HUES64 (cell line): ENCODE measurements around the gene SMG1.
A peak's percentile ranks its signal among the peaks of the same experiment; 100 is the strongest.

ENCODE experiments used
- H3K27ac ChIP-seq: 2 replicates; pipeline ENCODE4 v1.7.0; 2013; ENCODE audit warnings: low read depth, low read length, inconsistent platforms
- H3K27me3 ChIP-seq: 2 replicates; pipeline ENCODE4 v1.6.1; 2013; ENCODE audit warnings: mild to moderate bottlenecking, low read length; ENCODE audit not compliant: insufficient read depth
- H3K36me3 ChIP-seq: 2 replicates; pipeline ENCODE4 v1.6.1; 2013; ENCODE audit warnings: mild to moderate bottlenecking, low read length; ENCODE audit not compliant: insufficient read depth
- H3K4me1 ChIP-seq: 2 replicates; pipeline ENCODE4 v1.6.1; 2013; ENCODE audit warnings: mild to moderate bottlenecking, low read length, moderate library complexity; ENCODE audit not compliant: insufficient read depth
- H3K4me3 ChIP-seq: 2 replicates; pipeline ENCODE4 v1.5.1; 2013; ENCODE audit warnings: mild to moderate bottlenecking, low read length, moderate library complexity
- H3K9ac ChIP-seq: 2 replicates; pipeline ENCODE4 v1.6.1; 2013; ENCODE audit warnings: mild to moderate bottlenecking, low read depth, low read length
- H3K9me3 ChIP-seq: 2 replicates; pipeline ENCODE4 v1.6.1; 2013; ENCODE audit warnings: low read depth, low read length; ENCODE audit not compliant: insufficient read depth
- WGBS: fragments of 150-250, 120-280 bp; methylation state at CpG from one replicate; pipeline ENCODE4 v1.1.7; 2013; ENCODE audit warnings: missing lambda C conversion rate; 5-methylcytosine and 5-hydroxymethylcytosine counted together

The SMG1 gene

DNA sequence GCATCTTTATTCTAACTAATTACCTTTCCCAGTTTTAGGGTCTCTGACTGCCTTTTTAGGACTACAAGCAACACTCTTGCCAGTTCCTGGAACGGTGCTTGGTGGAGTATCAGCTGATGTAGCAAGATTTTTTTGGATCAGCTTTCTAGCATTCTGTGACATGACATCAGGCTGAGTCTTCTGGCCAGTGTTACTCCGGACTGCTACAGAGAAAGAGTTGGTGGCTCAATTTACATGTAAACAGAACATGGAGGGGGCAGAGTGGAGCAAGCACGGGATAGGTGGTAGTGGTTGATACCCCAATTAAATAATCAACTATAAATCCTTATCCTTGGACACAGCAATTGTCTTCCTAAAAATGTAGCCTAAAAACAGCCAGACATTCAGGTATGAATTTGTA lies 114.3 kb downstream of the SMG1 start:
- no peaks in the 10 kb centered on the region for H3K9me3 ChIP-seq
- no peak overlapping the region for H3K4me3 ChIP-seq
- no peak overlapping the region for H3K27ac ChIP-seq
- peaks cover under 1% of the 10 kb centered on the region; the same call in 1 of the 2 replicates for H3K4me1 ChIP-seq
- peaks cover 90% of the 10 kb centered on the region for H3K36me3 ChIP-seq
- 95% methylated on average over 2 of the region's 3 CpGs for WGBS
- no peaks in the 10 kb centered on the region for H3K27me3 ChIP-seq
- no peak overlapping the region for H3K9ac ChIP-seq

- peaks cover 68% of the 10 kb centered on the region for H3K36me3 ChIP-seq
- no peak overlapping the region for H3K27ac ChIP-seq
- 97% methylated on average over 13 of the region's 13 CpGs for WGBS
- no peaks in the 10 kb centered on the region for H3K9me3 ChIP-seq
- H3K4me1 ChIP-seq = peaks cover 28% of the 10 kb centered on the region
- H3K4me3 ChIP-seq = no peak overlapping the region
- no peak overlapping the region for H3K9ac ChIP-seq
- H3K27me3 ChIP-seq = no peaks in the 10 kb centered on the region
Measured at GRCh38 chr16:18809165-18809564, 117.0 kb downstream of the SMG1 start.

GRCh38 chr16:18805257-18805773 lies 120.9 kb downstream of the SMG1 start:
- WGBS = 37% methylated on average over 2 of the region's 2 CpGs
- Histone ChIP-seq H3K36me3 (peaks cover 37% of the 10 kb centered on the region), H3K27ac (peak overlapping the region; percentile 62; the same call in 1 of the 2 replicates), H3K9ac (no peak overlapping the region), H3K27me3 (no peaks in the 10 kb centered on the region), H3K9me3 (no peaks in the 10 kb centered on the region), H3K4me3 (no peak overlapping the region), H3K4me1 (peaks cover 41% of the 10 kb centered on the region)

GRCh38 chr16:18804540-18804939 lies 121.7 kb downstream of the SMG1 start:
- Histone ChIP-seq H3K36me3 (peaks cover 34% of the 10 kb centered on the region), H3K9ac (peak overlapping the region; percentile 28; the same call in 1 of the 2 replicates), H3K9me3 (no peaks in the 10 kb centered on the region), H3K4me3 (0 out of 2 replicates have a peak overlapping the region, but pooled peaks have one; percentile 8), H3K27ac (peak overlapping the region; percentile 62), H3K27me3 (no peaks in the 10 kb centered on the region), H3K4me1 (peaks cover 49% of the 10 kb centered on the region)
- 18% methylated on average over 3 of the region's 3 CpGs for WGBS

- 91% methylated on average over 5 of the region's 5 CpGs for WGBS
- Histone ChIP-seq H3K36me3 (peaks cover 30% of the 10 kb centered on the region), H3K4me3 (0 out of 2 replicates have a peak overlapping the region, but pooled peaks have one; percentile 8), H3K27ac (peak overlapping the region; percentile 62), H3K4me1 (peaks cover 54% of the 10 kb centered on the region), H3K27me3 (no peaks in the 10 kb centered on the region), H3K9ac (peak overlapping the region; percentile 28; the same call in 1 of the 2 replicates), H3K9me3 (no peaks in the 10 kb centered on the region)
Measured at GRCh38 chr16:18803569-18804462, 122.4 kb downstream of the SMG1 start.

GRCh38 chr16:18802767-18803343 lies 123.4 kb downstream of the SMG1 start:
- Histone ChIP-seq H3K36me3 (peaks cover 28% of the 10 kb centered on the region), H3K9ac (no peak overlapping the region), H3K4me3 (no peak overlapping the region), H3K4me1 (peaks cover 54% of the 10 kb centered on the region), H3K9me3 (no peaks in the 10 kb centered on the region), H3K27me3 (no peaks in the 10 kb centered on the region), H3K27ac (no peak overlapping the region)
- 95% methylated on average over 15 of the region's 16 CpGs for WGBS

DNA sequence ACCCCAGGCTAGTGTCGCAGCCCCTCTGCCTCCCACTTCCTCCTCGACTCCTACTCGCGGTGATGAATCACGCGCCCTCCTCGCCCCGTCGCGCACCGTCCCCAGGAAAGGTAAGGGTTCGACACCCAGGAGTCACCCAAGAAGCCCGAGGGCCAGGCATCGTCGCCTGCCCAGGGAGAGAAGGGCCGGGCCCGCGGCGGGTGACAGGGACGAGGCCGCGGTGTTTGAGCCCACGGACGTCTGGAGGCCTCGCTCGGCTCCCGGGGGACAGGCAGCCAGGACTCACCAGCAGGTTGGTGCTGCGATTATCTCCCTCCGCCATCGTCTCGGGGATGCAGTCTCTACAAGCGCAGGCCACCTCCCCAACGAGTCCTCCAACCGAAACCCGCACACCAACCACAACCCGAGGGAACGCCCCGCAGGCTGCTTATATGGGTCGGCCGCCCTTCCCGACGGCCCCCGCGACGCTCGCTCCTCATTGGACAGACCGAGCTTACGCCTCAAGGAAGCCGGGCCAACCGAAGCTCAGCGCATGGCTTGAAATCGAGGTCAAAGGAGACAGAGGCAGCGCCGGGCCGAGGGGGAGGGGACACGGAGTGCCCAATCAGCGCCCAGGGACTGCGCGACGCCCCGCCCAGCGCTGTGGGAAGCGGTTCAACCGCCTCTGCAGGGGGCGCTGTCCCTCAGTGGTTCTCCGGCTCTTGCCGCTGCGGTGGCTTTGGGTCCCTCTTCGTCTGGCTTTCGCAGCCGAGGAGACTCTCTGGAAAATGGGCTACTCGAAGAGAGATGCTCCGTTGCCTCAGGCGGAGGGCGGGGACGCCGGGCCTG lies 124.8 kb downstream of the SMG1 start, which contains the start of gene ARL6IP1:
Gene ARL6IP1 (minus strand): TSS at position 405 of the 828 bp plus-strand sequence. CDS start 83 bp downstream, at position 322.
- no peaks in the 10 kb centered on the region for H3K9me3 ChIP-seq
- H3K9ac ChIP-seq = peak within 1 kb of the TSS; percentile 92
- peaks cover 31% of the 10 kb centered on the region for H3K36me3 ChIP-seq
- H3K27me3 ChIP-seq = no peaks in the 10 kb centered on the region
- under 1% methylated on average over 77 of the region's 77 CpGs for WGBS
- H3K27ac ChIP-seq = peak within 1 kb of the TSS; percentile 94
- peaks cover 48% of the 10 kb centered on the region for H3K4me1 ChIP-seq
- H3K4me3 ChIP-seq = peak within 1 kb of the TSS; percentile 91

DNA sequence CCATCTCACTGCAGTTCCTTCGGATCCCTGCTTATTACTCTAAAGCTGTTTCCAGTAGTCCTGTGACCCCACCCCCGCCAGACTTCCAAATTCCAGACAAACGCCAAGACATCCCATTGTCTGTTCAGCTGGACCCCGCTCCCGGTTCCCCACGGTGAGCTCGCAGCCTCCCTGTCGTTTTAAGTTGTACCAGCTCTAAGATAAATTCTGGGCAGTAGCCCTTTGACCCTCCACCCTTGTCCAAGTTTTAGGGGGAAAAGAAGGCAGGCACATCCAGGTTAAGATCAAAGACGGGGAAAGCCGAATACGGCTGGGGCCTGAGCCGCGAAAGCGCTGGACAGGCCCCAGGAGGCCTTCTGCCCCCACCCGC lies 125.4 kb downstream of the SMG1 start:
- no peaks in the 10 kb centered on the region for H3K9me3 ChIP-seq
- H3K27ac ChIP-seq = peak overlapping the region; percentile 86
- peak overlapping the region; percentile 92 for H3K9ac ChIP-seq
- under 1% methylated on average over 15 of the region's 15 CpGs for WGBS
- H3K36me3 ChIP-seq = peaks cover 37% of the 10 kb centered on the region
- H3K4me3 ChIP-seq = peak overlapping the region; percentile 91
- H3K27me3 ChIP-seq = no peaks in the 10 kb centered on the region
- peaks cover 42% of the 10 kb centered on the region for H3K4me1 ChIP-seq

DNA sequence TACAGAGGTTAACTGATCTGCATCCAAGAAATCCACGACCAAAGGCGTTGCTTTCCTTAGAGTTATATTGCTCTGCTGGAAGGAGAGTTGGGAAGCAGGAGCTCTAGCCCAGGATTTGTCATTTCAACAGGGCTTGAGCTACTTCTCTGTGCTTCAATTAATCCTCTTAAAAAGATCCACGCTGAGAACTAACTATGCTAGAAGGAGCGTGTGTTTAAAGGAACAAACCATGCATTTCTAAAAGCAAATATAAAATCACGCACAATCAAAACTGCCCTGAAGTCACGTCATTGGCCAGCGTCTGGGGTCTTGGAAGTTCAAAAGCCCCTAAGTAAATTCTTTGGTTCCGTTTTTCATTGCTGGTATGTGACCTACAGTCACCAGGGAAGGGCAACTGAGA lies 125.9 kb downstream of the SMG1 start:
- Histone ChIP-seq H3K9ac (peak overlapping the region; percentile 92), H3K27ac (no peak overlapping the region), H3K9me3 (no peaks in the 10 kb centered on the region), H3K4me3 (peak overlapping the region; percentile 91), H3K27me3 (no peaks in the 10 kb centered on the region), H3K36me3 (peaks cover 41% of the 10 kb centered on the region), H3K4me1 (peaks cover 37% of the 10 kb centered on the region)
- WGBS = 5% methylated on average over 8 of the region's 8 CpGs

DNA sequence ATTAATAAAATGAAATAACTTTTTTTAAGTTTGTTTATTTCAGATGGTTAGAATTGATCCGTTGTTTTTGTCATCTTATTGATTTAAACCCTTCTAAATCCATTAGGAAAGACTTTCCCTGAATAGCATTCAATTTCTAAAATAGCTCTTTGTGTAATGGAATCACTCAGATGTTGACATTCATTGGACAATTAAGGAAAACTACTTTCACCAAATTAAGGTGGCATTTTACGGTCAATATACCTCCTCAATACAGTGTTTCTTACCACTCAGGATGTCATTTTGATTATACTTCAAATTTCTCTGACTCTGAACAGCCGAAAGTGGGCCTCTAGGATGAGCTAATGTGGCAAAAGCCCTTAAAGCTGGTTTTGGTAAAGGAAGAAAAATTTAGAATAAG lies 126.7 kb downstream of the SMG1 start:
- Histone ChIP-seq H3K9me3 (no peaks in the 10 kb centered on the region), H3K36me3 (peaks cover 49% of the 10 kb centered on the region), H3K4me1 (peaks cover 30% of the 10 kb centered on the region), H3K4me3 (peak overlapping the region; percentile 91), H3K9ac (peak overlapping the region; percentile 92; the same call in 1 of the 2 replicates), H3K27me3 (no peaks in the 10 kb centered on the region), H3K27ac (no peak overlapping the region)
- 85% methylated on average over 2 of the region's 3 CpGs for WGBS
